Panc1 (cell line): ENCODE results near the gene KDM7A. TPM values are rescaled to one million over a fixed set of nuclear protein-coding genes. Genes with fewer than 3 reads are reported as not detected.

Experiments used
- ATAC-seq: fragments of 200-7000 bp; cut with Tn5 transposase; 2 replicates; pipeline ENCODE4 v1.9.1; 2020; ENCODE audit warnings: mild to moderate bottlenecking, moderate library complexity
- BruUV-seq: library from RNA; stranded (reverse); fragments of 400-500 nt; replicated peaks from 2 replicates; lab custom pipeline; 2021; lab: Mats Ljungman, UMichigan
- CTCF ChIA-PET: fragments of 300-600 bp; sonication (Branson Sonifier 250); formaldehyde crosslinking; loops from one replicate; lab custom pipeline; 2022; ENCODE audit warnings: antibody characterized with exemption; lab: Charles Lee
- POLR2A ChIA-PET: fragments of 300-600 bp; sonication (Branson Sonifier 250); formaldehyde crosslinking; loops from one replicate; lab custom pipeline; 2022; ENCODE audit warnings: antibody characterized with exemption; lab: Charles Lee
- DNase-seq: peaks from one replicate; pipeline ENCODE4 v3.0.0-alpha.2; 2010; ENCODE audit warnings: low read depth, low spot score
- H3K27ac ChIP-seq: 2 replicates; pipeline ENCODE4 v1.5.1; 2011; ENCODE audit warnings: mild to moderate bottlenecking, low read length, inconsistent platforms
- H3K27me3 ChIP-seq: fragments of 200-500 bp; sonication (Bioruptor generic); 2 replicates; pipeline ENCODE4 v1.6.0; 2014; ENCODE audit warnings: low read length, inconsistent platforms; ENCODE audit not compliant: control insufficient read depth, insufficient read depth
- H3K36me3 ChIP-seq: fragments of 200-500 bp; sonication (Bioruptor generic); 2 replicates; pipeline ENCODE4 v1.5.1; 2014; ENCODE audit warnings: inconsistent platforms, mild to moderate bottlenecking, low read length, moderate library complexity; ENCODE audit not compliant: control insufficient read depth, insufficient read depth
- H3K4me1 ChIP-seq: 2 replicates; pipeline ENCODE4 v1.5.1; 2011; ENCODE audit warnings: inconsistent platforms, mild to moderate bottlenecking, low read length, moderate library complexity; ENCODE audit not compliant: control insufficient read depth, insufficient read depth
- H3K4me3 ChIP-seq, 2 experiments: 2 replicates each; pipeline ENCODE4 v1.5.1; 2011 to 2012; ENCODE audit warnings: low read depth in 2 of 2, low read length in 2 of 2, mild to moderate bottlenecking in 2 of 2, inconsistent platforms in 1 of 2, moderate library complexity in 1 of 2
- H3K9me3 ChIP-seq: fragments of 200-500 bp; sonication (Bioruptor generic); 2 replicates; pipeline ENCODE4 v1.5.1; 2014; ENCODE audit warnings: low read depth, mild to moderate bottlenecking, inconsistent platforms, low read length, moderate library complexity; ENCODE audit not compliant: control insufficient read depth, insufficient read depth
- POLR2AphosphoS5 ChIP-seq: IDR thresholded peaks from 2 replicates; pipeline ENCODE4 v1.6.1; 2012; ENCODE audit warnings: mild to moderate bottlenecking, low read depth, low read length, moderate library complexity
- SIN3A ChIP-seq: IDR thresholded peaks from 2 replicates; pipeline ENCODE4 v1.6.1; 2012; ENCODE audit warnings: low read depth, mild to moderate bottlenecking, low read length, moderate library complexity, borderline replicate concordance; ENCODE audit not compliant: insufficient read depth
- TCF7L2 ChIP-seq: IDR thresholded peaks from 2 replicates; pipeline ENCODE4 v1.6.1; 2011; ENCODE audit warnings: mild to moderate bottlenecking, low read depth, low read length, inconsistent platforms
- in situ Hi-C: cut with HindIII; loops from 2 replicates; pipeline ENCODE4 v1.10.0; 2016; ENCODE audit warnings: low sequenced_read_pairs, low pct_unique_long_range_greater_than_20kb
- intact Hi-C: fragments of 100-400 bp; cut with micrococcal nuclease; formaldehyde crosslinking; loops from one replicate; pipeline ENCODE4 v1.10.0; 2022; ENCODE audit not compliant: unreplicated experiment
- total RNA-seq: library from RNA; stranded (reverse); gene quantifications from one replicate; pipeline ENCODE4 v1.2.1, GENCODE V29; 2021; ENCODE audit not compliant: unreplicated experiment
- TF ChIP-seq, protein P1 (sequence below): fragments of 450-650 bp; IDR thresholded peaks from 2 replicates; pipeline ENCODE4 v1.5.1; 2017; ENCODE audit warnings: mild to moderate bottlenecking
- TF ChIP-seq, protein P2 (sequence below), 2 experiments: IDR thresholded peaks; 2 replicates each; pipeline ENCODE4 v1.6.1; 2011 to 2012; ENCODE audit warnings: low read depth in 2 of 2, control low read depth in 1 of 2, low read length in 1 of 2, mild to moderate bottlenecking in 1 of 2, moderate library complexity in 1 of 2; ENCODE audit not compliant: insufficient read depth in 1 of 2

The KDM7A gene
- total RNA-seq, 1 experiment from 2014 or later = 3.6 TPM

DNA sequence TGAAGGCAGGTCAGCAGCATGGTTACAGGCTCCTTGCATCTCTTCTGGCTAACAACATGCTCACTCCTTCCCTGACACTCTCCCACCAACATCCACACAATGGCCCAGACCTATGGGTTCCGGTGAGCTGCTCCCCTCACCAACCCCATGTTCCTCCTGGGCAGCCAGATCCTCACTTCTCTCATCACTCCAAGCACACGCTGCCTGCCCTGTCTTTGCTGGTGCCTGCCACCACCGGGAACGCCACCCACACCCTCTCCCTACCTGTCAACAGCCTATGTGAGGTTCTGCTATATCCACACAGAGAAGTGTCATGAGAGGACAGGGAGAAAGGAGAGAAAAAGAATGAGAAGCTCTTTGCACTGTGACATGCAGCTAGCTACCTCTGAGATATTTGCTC, 128.6 kb downstream of the KDM7A start:
- no peak overlapping the region for H3K27ac ChIP-seq
- ChIA-PET POLR2A (no interaction called here), CTCF (no interaction called here)
- in situ Hi-C loops = no loop called here
- no TSS peak for BruUV-seq
- TF ChIP-seq, protein P1, sequence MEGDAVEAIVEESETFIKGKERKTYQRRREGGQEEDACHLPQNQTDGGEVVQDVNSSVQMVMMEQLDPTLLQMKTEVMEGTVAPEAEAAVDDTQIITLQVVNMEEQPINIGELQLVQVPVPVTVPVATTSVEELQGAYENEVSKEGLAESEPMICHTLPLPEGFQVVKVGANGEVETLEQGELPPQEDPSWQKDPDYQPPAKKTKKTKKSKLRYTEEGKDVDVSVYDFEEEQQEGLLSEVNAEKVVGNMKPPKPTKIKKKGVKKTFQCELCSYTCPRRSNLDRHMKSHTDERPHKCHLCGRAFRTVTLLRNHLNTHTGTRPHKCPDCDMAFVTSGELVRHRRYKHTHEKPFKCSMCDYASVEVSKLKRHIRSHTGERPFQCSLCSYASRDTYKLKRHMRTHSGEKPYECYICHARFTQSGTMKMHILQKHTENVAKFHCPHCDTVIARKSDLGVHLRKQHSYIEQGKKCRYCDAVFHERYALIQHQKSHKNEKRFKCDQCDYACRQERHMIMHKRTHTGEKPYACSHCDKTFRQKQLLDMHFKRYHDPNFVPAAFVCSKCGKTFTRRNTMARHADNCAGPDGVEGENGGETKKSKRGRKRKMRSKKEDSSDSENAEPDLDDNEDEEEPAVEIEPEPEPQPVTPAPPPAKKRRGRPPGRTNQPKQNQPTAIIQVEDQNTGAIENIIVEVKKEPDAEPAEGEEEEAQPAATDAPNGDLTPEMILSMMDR = no peak
- TF ChIP-seq POLR2AphosphoS5 (no peak), TCF7L2 (no peak), SIN3A (no peak)
- TF ChIP-seq, protein P2, sequence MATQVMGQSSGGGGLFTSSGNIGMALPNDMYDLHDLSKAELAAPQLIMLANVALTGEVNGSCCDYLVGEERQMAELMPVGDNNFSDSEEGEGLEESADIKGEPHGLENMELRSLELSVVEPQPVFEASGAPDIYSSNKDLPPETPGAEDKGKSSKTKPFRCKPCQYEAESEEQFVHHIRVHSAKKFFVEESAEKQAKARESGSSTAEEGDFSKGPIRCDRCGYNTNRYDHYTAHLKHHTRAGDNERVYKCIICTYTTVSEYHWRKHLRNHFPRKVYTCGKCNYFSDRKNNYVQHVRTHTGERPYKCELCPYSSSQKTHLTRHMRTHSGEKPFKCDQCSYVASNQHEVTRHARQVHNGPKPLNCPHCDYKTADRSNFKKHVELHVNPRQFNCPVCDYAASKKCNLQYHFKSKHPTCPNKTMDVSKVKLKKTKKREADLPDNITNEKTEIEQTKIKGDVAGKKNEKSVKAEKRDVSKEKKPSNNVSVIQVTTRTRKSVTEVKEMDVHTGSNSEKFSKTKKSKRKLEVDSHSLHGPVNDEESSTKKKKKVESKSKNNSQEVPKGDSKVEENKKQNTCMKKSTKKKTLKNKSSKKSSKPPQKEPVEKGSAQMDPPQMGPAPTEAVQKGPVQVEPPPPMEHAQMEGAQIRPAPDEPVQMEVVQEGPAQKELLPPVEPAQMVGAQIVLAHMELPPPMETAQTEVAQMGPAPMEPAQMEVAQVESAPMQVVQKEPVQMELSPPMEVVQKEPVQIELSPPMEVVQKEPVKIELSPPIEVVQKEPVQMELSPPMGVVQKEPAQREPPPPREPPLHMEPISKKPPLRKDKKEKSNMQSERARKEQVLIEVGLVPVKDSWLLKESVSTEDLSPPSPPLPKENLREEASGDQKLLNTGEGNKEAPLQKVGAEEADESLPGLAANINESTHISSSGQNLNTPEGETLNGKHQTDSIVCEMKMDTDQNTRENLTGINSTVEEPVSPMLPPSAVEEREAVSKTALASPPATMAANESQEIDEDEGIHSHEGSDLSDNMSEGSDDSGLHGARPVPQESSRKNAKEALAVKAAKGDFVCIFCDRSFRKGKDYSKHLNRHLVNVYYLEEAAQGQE (IDR thresholded peaks at IDR 0.05; ENCODE audit: insufficient read depth in 1 of 2, low read depth in 2 of 2, low read length in 1 of 2) = no peak
- no peaks in the 10 kb centered on the region for H3K4me1 ChIP-seq
- no peak overlapping the region for H3K4me3 ChIP-seq
- ATAC-seq (no peak), DNase-seq (no peak)
- H3K9me3 ChIP-seq = no peaks in the 10 kb centered on the region
- no peaks in the 10 kb centered on the region for H3K27me3 ChIP-seq
- intact Hi-C loops = no loop called here
- H3K36me3 ChIP-seq = peaks cover 4% of the 10 kb centered on the region

DNA sequence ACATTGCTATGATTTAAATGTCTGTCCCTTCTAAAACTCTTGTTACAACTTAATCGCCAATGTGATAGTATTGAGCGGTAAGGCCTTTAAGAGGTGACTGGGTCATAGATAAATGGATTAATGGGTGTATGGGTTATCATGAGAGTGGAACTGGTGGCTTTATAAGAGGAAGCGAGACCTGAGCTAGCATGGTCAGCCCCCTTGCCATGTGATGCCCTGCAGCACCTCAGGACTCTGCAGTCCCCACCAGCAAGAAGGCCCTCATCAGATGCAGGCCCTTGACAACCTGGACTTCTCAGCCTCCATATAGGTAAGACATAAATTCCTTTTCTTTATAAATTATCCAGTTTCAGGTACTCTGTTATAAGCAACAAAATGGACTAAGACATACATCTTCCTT, 129.6 kb downstream of the KDM7A start:
- H3K4me3 ChIP-seq = no peak overlapping the region
- no peaks in the 10 kb centered on the region for H3K4me1 ChIP-seq
- ATAC-seq = no peak
- no peaks in the 10 kb centered on the region for H3K9me3 ChIP-seq
- POLR2A ChIA-PET = no interaction called here
- H3K27me3 ChIP-seq = no peaks in the 10 kb centered on the region
- in situ Hi-C loops = no loop called here
- no peak overlapping the region for H3K27ac ChIP-seq
- intact Hi-C loops = no loop called here
- CTCF ChIA-PET = no interaction called here
- TF ChIP-seq, protein P2 (IDR thresholded peaks at IDR 0.05; ENCODE audit: insufficient read depth in 1 of 2, low read depth in 2 of 2, low read length in 1 of 2) = no peak
- TF ChIP-seq SIN3A = no peak
- no peak for TF ChIP-seq POLR2AphosphoS5
- TF ChIP-seq, protein P1 = no peak
- no peak for TF ChIP-seq TCF7L2
- no peaks in the 10 kb centered on the region for H3K36me3 ChIP-seq
- DNase-seq = no peak
- no TSS peak for BruUV-seq
